Brain microvascular endothelial cell (primary cell): ENCODE measurements around the gene NEB.
A peak's percentile ranks its signal among the peaks of the same experiment; 100 is the strongest.

Experiments
- DNase-seq: peaks from one replicate; pipeline ENCODE4 v3.0.0-alpha.2; 2020
- H3K27ac ChIP-seq: fragments of 250-450 bp; sonication (Bioruptor Pico); 2 replicates; pipeline ENCODE4 v1.5.1; 2020; ENCODE audit warnings: mild to moderate bottlenecking, moderate library complexity
- H3K27me3 ChIP-seq: fragments of 250-450 bp; sonication (Bioruptor Pico); replicated peaks from 2 replicates; pipeline ENCODE4 v1.5.1; 2020; ENCODE audit warnings: mild to moderate bottlenecking
- H3K36me3 ChIP-seq: fragments of 250-450 bp; sonication (Bioruptor Pico); replicated peaks from 2 replicates; pipeline ENCODE4 v1.5.1; 2020; ENCODE audit warnings: mild to moderate bottlenecking
- H3K4me3 ChIP-seq: 2 replicates; pipeline ENCODE4 v1.5.1; 2011; ENCODE audit warnings: low read depth, mild to moderate bottlenecking, control low read depth, low read length, moderate library complexity
- in situ Hi-C: cut with HindIII; loops from 2 replicates; pipeline ENCODE4 v1.10.0; 2017; ENCODE audit warnings: low sequenced_read_pairs, low pct_ligation_motif_present
- TF ChIP-seq, protein P1 (sequence below): IDR thresholded peaks from 2 replicates; pipeline ENCODE4 v1.5.1; 2011; ENCODE audit warnings: low read depth, mild to moderate bottlenecking, moderate library complexity, low read length, control low read depth, inconsistent platforms; ENCODE audit errors: missing control alignments

NEB gene

GRCh38 chr2:151730262-151730975, 3.9 kb downstream of the NEB start:
- peak; percentile 20 for DNase-seq
- TF ChIP-seq, protein P1, sequence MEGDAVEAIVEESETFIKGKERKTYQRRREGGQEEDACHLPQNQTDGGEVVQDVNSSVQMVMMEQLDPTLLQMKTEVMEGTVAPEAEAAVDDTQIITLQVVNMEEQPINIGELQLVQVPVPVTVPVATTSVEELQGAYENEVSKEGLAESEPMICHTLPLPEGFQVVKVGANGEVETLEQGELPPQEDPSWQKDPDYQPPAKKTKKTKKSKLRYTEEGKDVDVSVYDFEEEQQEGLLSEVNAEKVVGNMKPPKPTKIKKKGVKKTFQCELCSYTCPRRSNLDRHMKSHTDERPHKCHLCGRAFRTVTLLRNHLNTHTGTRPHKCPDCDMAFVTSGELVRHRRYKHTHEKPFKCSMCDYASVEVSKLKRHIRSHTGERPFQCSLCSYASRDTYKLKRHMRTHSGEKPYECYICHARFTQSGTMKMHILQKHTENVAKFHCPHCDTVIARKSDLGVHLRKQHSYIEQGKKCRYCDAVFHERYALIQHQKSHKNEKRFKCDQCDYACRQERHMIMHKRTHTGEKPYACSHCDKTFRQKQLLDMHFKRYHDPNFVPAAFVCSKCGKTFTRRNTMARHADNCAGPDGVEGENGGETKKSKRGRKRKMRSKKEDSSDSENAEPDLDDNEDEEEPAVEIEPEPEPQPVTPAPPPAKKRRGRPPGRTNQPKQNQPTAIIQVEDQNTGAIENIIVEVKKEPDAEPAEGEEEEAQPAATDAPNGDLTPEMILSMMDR = no peak
- in situ Hi-C loops = no loop called here

GRCh38 chr2:151729837-151730236, 4.4 kb downstream of the NEB start:
- no peak for DNase-seq
- Histone ChIP-seq H3K36me3 (no peaks in the 10 kb centered on the region), H3K27me3 (no peaks in the 10 kb centered on the region), H3K4me3 (no peak overlapping the region), H3K27ac (no peak overlapping the region)
- TF ChIP-seq, protein P1 = no peak
- in situ Hi-C loops = no loop called here

More at GRCh38 chr2:151730262-151730975, 3.9 kb downstream of the NEB start:
- no peaks in the 10 kb centered on the region for H3K27me3 ChIP-seq
- H3K27ac ChIP-seq = no peak overlapping the region
- no peaks in the 10 kb centered on the region for H3K36me3 ChIP-seq
- no peak overlapping the region for H3K4me3 ChIP-seq

DNA sequence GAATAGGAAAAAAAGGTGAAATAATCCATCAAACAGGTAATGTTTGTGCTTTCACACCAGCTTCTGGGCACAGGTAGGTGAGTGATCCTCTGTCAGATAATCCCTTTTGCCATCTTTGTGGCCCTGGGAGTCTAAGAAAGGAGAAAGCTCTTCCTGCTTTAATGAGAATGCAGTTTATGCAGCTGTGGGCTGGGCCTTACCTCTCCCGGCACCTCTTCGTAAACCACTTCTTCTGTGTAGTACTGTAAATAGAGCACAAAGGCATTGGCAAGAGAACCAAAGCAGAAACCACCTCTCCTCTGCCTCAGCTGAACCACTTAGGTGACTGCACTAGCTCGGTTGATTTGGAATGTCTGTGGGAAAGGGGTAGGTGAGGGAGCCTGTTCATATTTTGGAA, 4.9 kb downstream of the NEB start:
- H3K27ac ChIP-seq = no peak overlapping the region
- H3K36me3 ChIP-seq = no peaks in the 10 kb centered on the region
- no peak for DNase-seq
- TF ChIP-seq, protein P1 = no peak
- no peaks in the 10 kb centered on the region for H3K27me3 ChIP-seq
- in situ Hi-C loops = no loop called here
- no peak overlapping the region for H3K4me3 ChIP-seq

- no peak for DNase-seq
- H3K27me3 ChIP-seq = no peaks in the 10 kb centered on the region
- no peak overlapping the region for H3K4me3 ChIP-seq
- no peaks in the 10 kb centered on the region for H3K36me3 ChIP-seq
- no peak overlapping the region for H3K27ac ChIP-seq
- TF ChIP-seq, protein P1 = peak; percentile 16
- in situ Hi-C loops = no loop called here
These were observed 5.4 kb downstream of the NEB start for GRCh38 chr2:151728804-151729414.

DNA sequence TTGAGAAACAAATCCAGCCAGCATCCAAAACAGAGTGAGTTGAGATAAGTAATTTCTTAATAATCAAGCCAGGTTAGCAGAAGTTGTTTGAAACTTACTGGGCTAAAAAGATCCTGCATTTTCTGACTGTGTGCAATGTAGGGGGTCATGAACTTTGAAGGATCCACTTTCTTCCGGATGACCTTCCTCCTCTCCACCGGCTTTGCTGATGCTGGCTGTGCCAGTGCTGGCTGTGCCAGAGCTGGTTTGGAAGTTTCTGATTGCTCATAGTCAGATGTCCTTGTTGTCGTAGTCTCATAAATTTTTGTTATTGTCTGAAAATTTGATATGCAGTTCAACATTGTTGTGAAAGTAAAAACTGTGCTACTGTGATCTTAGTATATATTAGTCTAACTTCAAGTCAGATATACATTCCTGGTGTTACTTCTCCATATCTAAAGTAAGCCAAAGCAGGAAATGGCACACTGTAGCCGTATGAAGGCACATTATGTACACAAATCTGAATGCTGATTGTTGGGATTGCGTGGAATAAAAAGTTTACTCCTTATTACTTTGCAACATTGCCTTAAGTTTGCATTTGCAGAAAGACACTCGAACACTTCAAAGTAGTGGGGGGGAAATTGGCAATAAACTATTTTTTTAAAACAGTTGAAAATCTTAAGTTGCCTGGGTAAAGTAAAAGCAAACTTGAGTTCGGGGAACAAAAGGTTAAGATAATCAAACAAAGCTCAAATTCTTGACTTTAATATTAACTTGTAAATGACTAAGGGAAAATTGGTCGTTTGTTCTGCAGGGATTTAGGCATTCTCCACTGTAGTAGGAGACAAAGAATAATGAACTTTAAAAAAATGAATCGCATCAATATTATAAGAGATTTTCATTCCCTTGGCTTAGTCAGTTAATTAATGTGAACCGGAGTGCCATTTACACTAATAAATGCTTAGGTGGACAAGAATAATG, 6.4 kb downstream of the NEB start:
- Histone ChIP-seq H3K36me3 (no peaks in the 10 kb centered on the region), H3K27me3 (no peaks in the 10 kb centered on the region), H3K27ac (no peak overlapping the region), H3K4me3 (no peak overlapping the region)
- no peak for DNase-seq
- in situ Hi-C loops = no loop called here
- TF ChIP-seq, protein P1 = no peak
